ENCODE measurements around the gene NAT10. TPM values are rescaled to one million over a fixed set of nuclear protein-coding genes. Genes with fewer than 3 reads are reported as not detected.

The NAT10 gene
- polyA plus RNA-seq, 1 donor from 2014 or later: 12.7 TPM

- Histone ChIP-seq H3K27me3 (ENCODE audit: insufficient read depth, low read depth, low read length) (no peaks in the 10 kb centered on the region), H4K20me1 (ENCODE audit: insufficient read depth) (no peaks in the 10 kb centered on the region), H3K9ac (ENCODE audit: low read length) (no peak overlapping the region), H3K4me3 (ENCODE audit: low read length) (no peak overlapping the region), H3K9me2 (ENCODE audit: insufficient read depth, low read length) (no peaks in the 10 kb centered on the region), H3K36me3 (ENCODE audit: insufficient read depth, low read length) (no peaks in the 10 kb centered on the region), H3K79me2 (replicated peaks; ENCODE audit: insufficient read depth, low read length) (no peaks in the 10 kb centered on the region), H3K9me3 (ENCODE audit: low read length) (no peaks in the 10 kb centered on the region), H2AFZ (ENCODE audit: low read depth, low read length) (no peak overlapping the region), H3K27ac (ENCODE audit: low read length) (no peak overlapping the region), H3K4me2 (ENCODE audit: low read length) (no peak overlapping the region), H3F3A (ENCODE audit: insufficient read depth, low read length, poor library complexity, severe bottlenecking) (no peaks in the 10 kb centered on the region)
- TF ChIP-seq CTCF (IDR thresholded peaks at IDR 0.05; ENCODE audit: poor library complexity, severe bottlenecking) (no peak), EZH2 (IDR thresholded peaks at IDR 0.05; ENCODE audit: borderline replicate concordance, insufficient read depth, low read length, poor library complexity, severe bottlenecking) (no peak), REST (IDR thresholded peaks at IDR 0.05; ENCODE audit: borderline replicate concordance) (no peak), RAD21 (conservative IDR thresholded peaks at IDR 0.05) (no peak), SMC3 (conservative IDR thresholded peaks at IDR 0.05; ENCODE audit: poor library complexity) (no peak), MXI1 (conservative IDR thresholded peaks at IDR 0.05; ENCODE audit: poor library complexity, severe bottlenecking) (no peak), TAF1 (IDR thresholded peaks at IDR 0.05; ENCODE audit: low read depth) (no peak), EP300 (conservative IDR thresholded peaks at IDR 0.05; ENCODE audit: poor library complexity, severe bottlenecking) (no peak), POLR2AphosphoS5 (IDR thresholded peaks at IDR 0.05) (no peak)
These were observed 55.9 kb downstream of the NAT10 start for GRCh38 chr11:34161361-34161760.

- Histone ChIP-seq H3K9me2 (ENCODE audit: insufficient read depth, low read length) (no peaks in the 10 kb centered on the region), H3K4me2 (ENCODE audit: low read length) (no peak overlapping the region), H3K4me3 (ENCODE audit: low read length) (no peak overlapping the region), H4K20me1 (ENCODE audit: insufficient read depth) (no peaks in the 10 kb centered on the region), H3F3A (ENCODE audit: insufficient read depth, low read length, poor library complexity, severe bottlenecking) (no peaks in the 10 kb centered on the region), H3K27ac (ENCODE audit: low read length) (no peak overlapping the region), H3K79me2 (replicated peaks; ENCODE audit: insufficient read depth, low read length) (no peaks in the 10 kb centered on the region), H3K36me3 (ENCODE audit: insufficient read depth, low read length) (no peaks in the 10 kb centered on the region), H2AFZ (ENCODE audit: low read depth, low read length) (no peak overlapping the region), H3K9ac (ENCODE audit: low read length) (no peak overlapping the region), H3K9me3 (ENCODE audit: low read length) (no peaks in the 10 kb centered on the region), H3K27me3 (ENCODE audit: insufficient read depth, low read depth, low read length) (no peaks in the 10 kb centered on the region)
- TF ChIP-seq CTCF (IDR thresholded peaks at IDR 0.05; ENCODE audit: poor library complexity, severe bottlenecking): no peak
- no peak for TF ChIP-seq SMC3 (conservative IDR thresholded peaks at IDR 0.05; ENCODE audit: poor library complexity)
- no peak for TF ChIP-seq REST (IDR thresholded peaks at IDR 0.05; ENCODE audit: borderline replicate concordance)
- TF ChIP-seq EP300 (conservative IDR thresholded peaks at IDR 0.05; ENCODE audit: poor library complexity, severe bottlenecking): no peak
- TF ChIP-seq EZH2 (IDR thresholded peaks at IDR 0.05; ENCODE audit: borderline replicate concordance, insufficient read depth, low read length, poor library complexity, severe bottlenecking): no peak
- no peak for TF ChIP-seq RAD21 (conservative IDR thresholded peaks at IDR 0.05)
- TF ChIP-seq TAF1 (IDR thresholded peaks at IDR 0.05; ENCODE audit: low read depth): no peak
- no peak for TF ChIP-seq MXI1 (conservative IDR thresholded peaks at IDR 0.05; ENCODE audit: poor library complexity, severe bottlenecking)
- TF ChIP-seq POLR2AphosphoS5 (IDR thresholded peaks at IDR 0.05): no peak
These were observed 56.5 kb downstream of the NAT10 start for GRCh38 chr11:34161812-34162492.

All from neural cell (in vitro differentiated cells).